ENCODE data around the gene TSHR. TPM values are rescaled to one million over a fixed set of nuclear protein-coding genes. Genes with fewer than 3 reads are reported as not detected.
A peak's percentile ranks its signal among the peaks of the same experiment; 100 is the strongest.

Gene TSHR
- total RNA-seq, 4 donors from 2014 or later = 0.84 TPM; not detected in 3

GRCh38 chr14:81127785-81128184, 172.4 kb downstream of the TSHR start:
- Histone ChIP-seq H3K27me3 (no peaks in the 10 kb centered on the region), H3K4me1 (no peaks in the 10 kb centered on the region), H3K27ac (no peak overlapping the region), H3K9me3 (no peaks in the 10 kb centered on the region), H3K4me3 (no peak overlapping the region), H3K36me3 (no peaks in the 10 kb centered on the region)
- TF ChIP-seq EP300 (IDR thresholded peaks at IDR 0.05) (peak in 1 of 2 donors; percentile 44), CTCF (IDR thresholded peaks at IDR 0.05) (no peak)
- no peak for DNase-seq (ENCODE audit: low spot score in 2 of 2)
- WGBS, 2 donors = 54 to 68% methylated on average over 5 of the region's 5 CpGs

- WGBS, 2 donors = 93 to 97% methylated on average over 1 of the region's 1 CpG
- Histone ChIP-seq H3K27ac (no peak overlapping the region), H3K36me3 (no peaks in the 10 kb centered on the region), H3K27me3 (no peaks in the 10 kb centered on the region), H3K4me3 (no peak overlapping the region), H3K4me1 (no peaks in the 10 kb centered on the region), H3K9me3 (no peaks in the 10 kb centered on the region)
- TF ChIP-seq POLR2A (IDR thresholded peaks at IDR 0.05) (no peak), CTCF (IDR thresholded peaks at IDR 0.05) (no peak), EP300 (IDR thresholded peaks at IDR 0.05) (no peak)
- DNase-seq (ENCODE audit: low spot score in 2 of 2) = no peak
Measured at GRCh38 chr14:81129242-81129641, 173.8 kb downstream of the TSHR start.

GRCh38 chr14:81132468-81132867, 177.0 kb downstream of the TSHR start:
- 41 to 48% methylated on average over 3 of the region's 3 CpGs for WGBS, 2 donors
- no peak overlapping the region for H3K27ac ChIP-seq
- DNase-seq (ENCODE audit: low spot score in 2 of 2) = no peak
- H3K36me3 ChIP-seq = no peaks in the 10 kb centered on the region
- no peaks in the 10 kb centered on the region for H3K4me1 ChIP-seq
- H3K9me3 ChIP-seq = peaks cover 0 to 5% (median 0%) of the 10 kb centered on the region in 4 donors
- H3K27me3 ChIP-seq = no peaks in the 10 kb centered on the region
- H3K4me3 ChIP-seq = no peak overlapping the region
- TF ChIP-seq CTCF (IDR thresholded peaks at IDR 0.05) (no peak), POLR2A (IDR thresholded peaks at IDR 0.05) (no peak), EP300 (IDR thresholded peaks at IDR 0.05) (no peak)

- 55 to 60% methylated on average over 2 of the region's 2 CpGs for WGBS, 2 donors
- H3K36me3 ChIP-seq = no peaks in the 10 kb centered on the region
- H3K27ac ChIP-seq = no peak overlapping the region
- H3K27me3 ChIP-seq = no peaks in the 10 kb centered on the region
- no peak for DNase-seq (ENCODE audit: low spot score in 2 of 2)
- no peak overlapping the region for H3K4me3 ChIP-seq
- H3K4me1 ChIP-seq = no peaks in the 10 kb centered on the region
- no peak for TF ChIP-seq EP300 (IDR thresholded peaks at IDR 0.05)
- TF ChIP-seq CTCF (IDR thresholded peaks at IDR 0.05) = no peak
- no peak for TF ChIP-seq POLR2A (IDR thresholded peaks at IDR 0.05)
- H3K9me3 ChIP-seq = peaks cover 0 to 5% (median 0%) of the 10 kb centered on the region in 4 donors
Measured at GRCh38 chr14:81133400-81133799, 178.0 kb downstream of the TSHR start.

- WGBS, 2 donors = 72 to 82% methylated on average over 2 of the region's 2 CpGs
- Histone ChIP-seq H3K4me1 (no peaks in the 10 kb centered on the region), H3K4me3 (no peak overlapping the region), H3K9me3 (peaks cover 0 to 5% (median 0%) of the 10 kb centered on the region in 4 donors), H3K27ac (no peak overlapping the region), H3K36me3 (no peaks in the 10 kb centered on the region), H3K27me3 (no peaks in the 10 kb centered on the region)
- no peak for TF ChIP-seq CTCF (IDR thresholded peaks at IDR 0.05)
- TF ChIP-seq EP300 (IDR thresholded peaks at IDR 0.05) = no peak
- TF ChIP-seq POLR2A (IDR thresholded peaks at IDR 0.05) = no peak
- DNase-seq (ENCODE audit: low spot score in 2 of 2) = no peak
Measured at GRCh38 chr14:81137316-81137715, 181.9 kb downstream of the TSHR start.

Data from tibial nerve (tissue), 4 donors.